ENCODE results near the gene E2F2.

- TF ChIP-seq YY1 (IDR thresholded peaks at IDR 0.05; ENCODE audit: insufficient read depth, insufficient read length), result no peak
- TF ChIP-seq SUZ12 (IDR thresholded peaks at IDR 0.05; ENCODE audit: extremely low read depth, insufficient read depth, insufficient read length), result no peak
These were observed 40.4 kb upstream of the E2F2 start for GRCh38 chr1:23571465-23571864.

Data from NT2/D1 (cell line).